Putamen (tissue), 1 donor: ENCODE data around the gene COP1.
A peak's percentile ranks its signal among the peaks of the same experiment; 100 is the strongest.
"Not testable (repeated sequence)": the region's sequence is repeated elsewhere in the genome, so short reads cannot be mapped to it uniquely, and the experiment has no call there.

Source experiments
- DNase-seq: peaks from one replicate; pipeline ENCODE4 v3.0.0-alpha.2; 2016; ENCODE audit warnings: low spot score

COP1 gene

DNA sequence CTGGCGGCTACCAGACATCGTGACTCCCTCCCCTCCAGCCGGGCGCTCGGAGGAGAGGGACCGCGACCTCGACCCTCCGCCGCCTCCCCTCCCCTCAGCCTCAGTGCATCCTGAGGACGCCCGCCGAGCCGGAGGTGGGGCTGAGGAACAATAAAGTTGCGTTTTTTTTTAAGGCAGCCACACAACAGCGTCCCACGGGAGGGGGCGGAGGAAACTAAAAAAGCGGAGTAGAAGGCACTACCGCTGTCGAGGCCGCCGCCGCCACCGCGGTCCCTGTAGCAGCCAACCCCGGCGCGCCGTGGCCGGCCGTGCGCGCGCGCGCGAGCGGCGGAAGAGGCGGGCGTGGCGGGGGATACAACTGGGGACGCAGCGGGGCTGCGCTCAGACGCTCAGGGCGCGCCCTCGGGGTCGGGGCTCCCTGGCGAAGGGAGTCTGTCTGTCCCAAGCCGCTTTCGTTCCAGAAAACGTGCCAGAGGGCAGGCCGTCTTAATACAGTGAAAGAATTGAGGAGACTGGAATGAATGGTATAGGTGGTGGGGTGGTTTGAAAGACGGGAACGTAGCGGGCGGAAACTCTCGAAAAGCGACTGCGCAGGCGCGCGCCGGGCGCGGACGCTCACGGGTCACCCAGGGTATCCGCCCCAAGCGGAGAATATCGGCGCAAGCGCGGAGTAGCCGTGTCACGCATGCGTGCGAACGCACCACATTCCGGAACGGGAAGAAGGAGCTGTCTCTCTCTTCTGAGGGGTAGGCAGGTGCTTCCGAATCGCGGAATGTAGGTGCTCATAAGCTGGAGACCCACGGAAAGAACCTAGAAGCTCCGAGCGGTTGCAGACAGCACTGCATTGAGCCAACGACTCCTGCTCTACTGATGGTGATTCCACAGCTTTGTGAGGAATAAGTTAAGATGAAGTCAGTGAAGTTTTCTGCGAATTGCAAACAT is at the start of gene COP1:
Gene COP1, minus strand, starts transcription at position 326 of the 942 bp plus-strand sequence. Its CDS starts 308 bp downstream, at position 18.
- peak; percentile 96 for DNase-seq

DNA sequence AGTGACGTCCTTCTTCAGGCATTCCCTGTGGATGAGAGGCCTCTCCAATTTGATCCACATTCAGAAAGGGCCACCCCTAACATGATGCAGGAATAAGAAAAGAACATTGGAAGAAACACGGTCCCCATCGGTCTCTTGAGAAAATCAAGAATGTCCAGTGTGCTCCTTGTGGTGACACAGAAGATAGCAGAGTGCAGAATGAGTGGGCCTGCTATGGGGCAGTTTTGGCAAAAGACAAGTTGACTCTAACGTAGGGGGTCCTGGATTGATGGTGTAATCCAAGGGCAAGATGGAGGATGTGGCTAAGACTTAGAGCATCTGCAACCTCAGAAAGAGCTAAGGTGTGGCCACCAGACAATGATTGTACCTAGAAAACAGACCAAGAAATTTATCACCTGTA is 45.1 kb upstream of the COP1 start:
- no peak for DNase-seq

GRCh38 chr1:176244851-176245250 is 37.8 kb upstream of the COP1 start:
- DNase-seq, result no peak

GRCh38 chr1:176243746-176244145 is 36.7 kb upstream of the COP1 start:
- no peak for DNase-seq

DNA sequence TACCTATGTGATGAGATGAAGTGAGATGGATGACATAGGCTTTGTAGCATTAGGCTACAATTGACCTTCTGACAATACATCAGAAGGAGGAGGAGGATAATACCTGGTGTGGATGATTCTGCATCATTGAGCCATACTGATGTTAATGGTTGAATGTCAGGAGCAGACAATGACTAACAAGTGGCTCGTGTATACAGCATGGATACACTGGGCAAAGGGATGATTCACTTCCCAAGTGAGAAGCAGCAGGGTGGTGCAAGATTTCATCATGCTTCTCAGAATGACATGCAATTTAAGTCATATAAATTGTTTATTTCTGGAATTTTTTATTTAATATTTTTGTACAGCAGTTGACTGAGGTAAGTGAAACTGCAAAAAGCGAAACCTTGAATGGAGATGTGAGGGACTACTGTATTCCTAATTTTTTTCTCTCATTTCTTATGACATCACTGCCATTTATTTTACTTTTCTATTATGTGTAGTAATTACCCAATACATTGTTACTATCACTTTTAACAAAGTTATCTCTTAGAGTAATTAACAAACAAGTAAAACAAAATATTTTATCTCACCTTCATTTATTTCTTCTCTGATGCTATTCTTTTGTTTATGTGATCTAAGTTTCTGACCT is 34.4 kb upstream of the COP1 start:
- no peak for DNase-seq

- DNase-seq, result not testable (repeated sequence)
These were observed 26.6 kb upstream of the COP1 start for GRCh38 chr1:176233657-176234056.

GRCh38 chr1:176227579-176227978 is 20.5 kb upstream of the COP1 start:
- no peak for DNase-seq

- no peak for DNase-seq
These were observed 18.8 kb upstream of the COP1 start for GRCh38 chr1:176225911-176226310.

- DNase-seq, result no peak
These were observed 18.4 kb upstream of the COP1 start for GRCh38 chr1:176225479-176225875.

DNA sequence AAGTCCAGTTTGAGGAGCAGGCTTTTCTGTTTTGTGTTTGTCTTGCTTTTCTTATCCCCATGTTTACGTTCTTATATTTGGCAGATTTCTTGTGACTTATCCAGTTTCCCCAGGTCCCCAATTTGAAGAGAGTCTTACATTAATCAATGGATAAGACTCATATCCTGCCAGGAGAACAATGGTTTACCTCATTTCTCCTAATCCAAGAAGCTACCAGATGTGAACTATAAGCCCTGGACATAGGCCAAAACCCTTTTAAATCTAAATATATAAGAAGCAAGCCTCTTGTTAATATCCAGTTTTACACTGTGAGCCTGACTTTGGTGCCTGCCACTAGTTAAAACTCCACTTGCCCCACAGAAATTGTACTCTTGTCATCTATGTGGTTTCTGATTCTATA is 15.1 kb upstream of the COP1 start:
- DNase-seq, result no peak

DNA sequence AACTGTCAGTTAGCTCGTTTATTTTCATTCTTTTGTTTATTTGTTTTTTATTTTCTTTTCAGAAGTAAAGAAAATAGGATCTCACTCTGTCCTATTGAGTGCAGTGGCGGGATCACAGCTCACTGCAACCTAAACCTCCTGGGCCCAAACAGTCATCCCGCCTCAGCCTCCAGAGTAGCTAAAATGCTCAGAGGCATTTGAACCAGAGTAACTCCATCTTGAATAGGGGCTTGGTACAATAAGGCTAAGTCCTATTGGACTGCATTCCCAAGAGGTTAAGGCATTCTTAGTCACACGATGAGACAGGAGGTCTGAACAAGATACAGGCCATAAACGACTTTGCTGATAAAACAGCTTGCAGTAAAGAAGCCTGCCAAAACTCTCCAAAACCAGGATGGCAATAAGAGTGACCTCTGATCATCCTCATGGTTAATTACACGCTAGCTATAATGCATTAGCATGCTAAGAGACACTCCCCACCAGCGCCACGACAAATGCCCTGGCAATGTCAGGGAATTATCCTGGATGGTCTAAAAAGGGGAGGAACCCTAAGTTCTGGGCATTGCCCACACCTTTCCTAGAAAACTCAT is 13.1 kb upstream of the COP1 start:
- DNase-seq, result no peak

GRCh38 chr1:176217461-176218099 is 10.5 kb upstream of the COP1 start:
- no peak for DNase-seq

GRCh38 chr1:176216031-176216430 is 8.9 kb upstream of the COP1 start:
- DNase-seq, result no peak

DNA sequence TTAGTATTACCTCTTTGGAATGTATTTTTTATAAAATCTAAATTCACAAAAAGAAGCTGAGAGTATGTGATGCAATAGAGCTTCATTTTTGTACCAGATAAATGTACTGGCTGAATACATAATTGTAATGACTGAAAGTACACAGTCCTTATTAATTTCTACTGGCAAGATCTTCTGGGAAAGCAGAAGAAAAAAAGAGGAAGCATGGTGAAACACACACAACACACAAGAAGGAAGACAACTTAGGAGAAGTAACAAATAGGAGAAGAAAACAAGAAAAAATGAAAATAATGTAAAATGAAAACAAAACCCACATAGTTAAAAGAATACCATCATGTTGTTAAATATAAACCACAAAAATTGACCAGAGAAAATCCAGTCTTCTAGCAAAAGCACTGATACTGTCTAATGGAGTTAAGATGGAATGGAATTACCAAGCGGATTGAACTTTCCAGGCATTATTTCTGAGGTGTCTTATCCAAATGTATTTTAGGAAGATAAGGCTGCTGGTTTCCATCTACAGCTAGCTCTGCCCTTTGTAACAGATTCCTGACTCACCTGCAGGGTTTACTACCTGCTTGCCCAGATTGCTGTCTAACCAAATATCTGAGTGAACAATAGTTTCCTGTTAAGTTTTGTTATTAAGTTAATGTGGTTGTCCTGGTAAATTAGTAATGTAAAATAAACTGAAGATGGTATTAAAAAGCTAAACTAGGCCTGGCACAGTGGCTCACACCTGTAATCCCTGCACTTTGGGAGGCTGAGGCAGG is 4.5 kb upstream of the COP1 start:
- DNase-seq, result no peak

GRCh38 chr1:176208034-176208433 is 948 bp upstream of the COP1 start:
- no peak for DNase-seq

- peak; percentile 21 for DNase-seq
These were observed 803 bp downstream of the COP1 start for GRCh38 chr1:176206006-176206960.

- no peak for DNase-seq
These were observed 1.7 kb downstream of the COP1 start for GRCh38 chr1:176205332-176205914.

- not testable (repeated sequence) for DNase-seq
These were observed 2.4 kb downstream of the COP1 start for GRCh38 chr1:176204655-176205054.

DNA sequence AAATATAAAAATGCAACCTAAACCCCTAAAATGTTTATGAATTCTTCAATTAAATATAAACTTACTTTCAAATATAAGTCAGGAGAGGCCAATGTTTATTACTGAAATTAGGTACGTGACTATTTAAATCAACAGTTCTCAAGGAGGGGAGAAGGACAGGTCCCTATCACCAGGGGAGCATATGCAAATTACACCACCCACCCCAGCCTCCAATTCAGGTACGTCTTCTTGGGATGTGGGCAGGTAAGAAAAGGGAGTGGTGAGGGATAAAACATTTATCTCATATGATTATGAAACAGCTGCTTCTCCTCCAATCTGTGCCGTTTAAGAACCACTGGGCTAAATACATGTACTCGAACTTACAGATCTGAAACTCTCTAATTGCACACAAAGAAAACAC is 3.4 kb downstream of the COP1 start:
- DNase-seq, result no peak

DNA sequence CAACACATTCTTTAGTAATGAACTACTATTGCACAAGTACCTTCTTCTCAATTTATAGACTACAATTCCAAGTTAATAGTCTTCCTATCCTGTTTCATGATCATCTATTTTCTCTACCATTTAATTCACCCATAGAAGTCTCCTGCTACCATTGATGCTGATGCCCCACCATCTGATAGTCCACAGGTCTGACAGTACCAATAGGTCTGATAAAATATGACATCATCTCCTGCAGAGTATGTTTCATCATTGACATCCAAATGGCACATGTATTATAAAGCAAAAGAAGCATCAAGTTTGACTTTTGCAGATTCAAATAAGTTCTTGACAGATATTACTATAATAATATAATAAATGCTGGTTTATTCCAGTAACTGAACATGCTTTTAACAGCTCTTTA is 5.5 kb downstream of the COP1 start:
- no peak for DNase-seq
